GM20431 (cell line): ENCODE measurements around the gene ILDR2.

Experiments
- in situ Hi-C: fragments of 300-500 bp; cut with MseI, MboI; formaldehyde crosslinking; loops from one replicate; pipeline ENCODE4 v1.15.0; 2020; ENCODE audit warnings: low sequenced_read_pairs; ENCODE audit not compliant: unreplicated experiment

Gene ILDR2

DNA sequence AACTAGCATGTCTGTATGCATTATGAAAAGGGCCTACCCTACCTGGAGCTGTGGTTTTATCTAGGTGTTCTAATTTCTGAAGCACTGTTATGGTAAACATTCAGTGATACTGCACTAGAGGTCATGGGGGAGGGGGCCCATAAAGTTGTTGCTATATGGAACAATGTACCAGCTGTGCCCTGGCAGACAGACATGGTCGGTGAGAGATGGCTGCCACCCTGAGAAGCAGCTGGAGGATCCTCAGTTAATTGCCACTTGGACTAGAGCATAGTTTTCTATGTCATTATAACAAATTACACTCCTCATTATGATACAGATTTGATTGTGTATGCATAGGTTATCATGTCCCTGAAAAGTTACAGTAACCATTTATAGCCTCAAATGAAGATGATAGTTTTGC lies 45.4 kb downstream of the ILDR2 start:
- in situ Hi-C loops: no loop called here

DNA sequence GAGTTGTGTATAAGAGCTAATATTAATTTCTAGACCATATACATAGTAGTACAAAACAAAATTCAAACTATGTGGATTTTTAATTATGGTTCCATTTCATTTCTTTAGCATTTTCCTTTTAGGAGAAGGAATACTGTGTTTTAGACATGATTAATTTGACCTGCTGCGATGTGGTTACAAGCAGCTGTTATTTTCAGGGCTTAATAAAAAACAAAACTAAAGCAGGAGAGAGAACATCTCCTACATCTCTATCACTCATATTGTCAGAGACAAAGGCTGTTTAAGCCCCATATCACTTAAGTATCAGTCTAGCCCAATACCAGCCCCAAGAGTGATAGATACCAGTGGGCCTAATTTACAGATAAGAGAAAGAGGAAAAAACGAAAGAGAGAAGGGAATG lies 47.6 kb downstream of the ILDR2 start:
- in situ Hi-C loops: no loop called here

DNA sequence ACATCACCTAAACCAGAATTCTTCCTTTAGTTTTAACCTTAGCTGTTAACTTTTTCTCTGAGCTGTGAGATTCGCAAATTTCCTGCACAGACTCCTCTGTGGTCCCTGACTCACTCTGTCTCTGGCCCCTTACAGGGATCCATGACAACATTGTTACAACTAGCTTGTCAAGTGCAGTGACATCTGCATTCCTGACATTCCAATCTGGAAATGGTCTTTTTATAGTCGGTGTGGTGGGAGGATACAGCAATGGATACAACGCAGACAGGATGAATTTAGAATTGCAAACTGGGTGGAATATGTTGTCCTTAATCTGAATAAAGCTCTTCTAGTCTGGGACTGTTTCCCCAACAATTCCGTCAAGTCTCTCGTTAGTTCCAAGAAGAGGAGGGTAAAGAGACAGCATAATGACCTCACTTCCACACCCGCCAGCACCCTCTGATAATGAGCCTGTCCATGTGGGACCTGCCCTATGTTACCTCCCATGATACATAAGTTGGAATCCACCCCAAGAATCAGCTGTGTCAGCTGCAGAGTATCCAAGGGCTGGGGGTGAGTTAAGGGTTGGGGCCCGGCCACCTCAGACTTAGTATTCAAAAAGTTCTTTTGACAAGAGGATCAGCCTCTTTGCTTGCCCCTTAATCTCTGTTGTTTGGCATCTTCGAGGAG lies 49.4 kb downstream of the ILDR2 start:
- in situ Hi-C loops: no loop called here

DNA sequence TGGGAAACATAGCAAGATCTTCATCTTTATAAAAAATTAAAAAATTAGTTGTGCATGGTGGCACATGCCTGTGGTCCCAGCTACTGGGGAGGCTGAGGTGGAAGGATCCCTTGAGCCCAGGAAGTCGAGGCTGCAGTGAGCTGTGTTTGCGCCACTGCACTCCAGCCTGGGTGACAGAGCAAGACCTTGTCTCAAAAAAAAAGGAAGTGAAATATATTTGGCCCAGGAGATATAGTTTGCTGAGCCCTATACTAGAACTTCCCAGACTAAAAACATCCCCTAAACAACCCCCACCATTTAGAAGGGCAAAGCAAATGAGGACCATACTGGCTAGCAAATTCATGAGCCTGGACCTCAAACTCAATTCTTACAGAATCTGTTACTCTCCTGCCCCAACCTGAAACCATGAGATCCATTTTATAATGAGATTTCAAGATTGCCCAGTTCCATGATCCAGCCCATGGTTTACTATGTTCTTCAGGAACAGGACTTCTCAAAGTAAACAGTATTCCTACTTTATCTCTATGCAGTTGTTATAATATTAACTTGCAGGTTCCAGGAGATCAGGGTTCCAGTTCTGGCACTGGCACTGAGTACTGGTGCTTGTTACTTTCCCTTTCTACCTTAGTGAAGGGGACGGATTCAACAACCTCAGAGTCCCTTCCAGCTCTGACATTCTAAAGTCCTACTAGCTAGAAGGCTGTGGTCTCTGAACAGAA lies 50.4 kb downstream of the ILDR2 start:
- in situ Hi-C loops: no loop called here

DNA sequence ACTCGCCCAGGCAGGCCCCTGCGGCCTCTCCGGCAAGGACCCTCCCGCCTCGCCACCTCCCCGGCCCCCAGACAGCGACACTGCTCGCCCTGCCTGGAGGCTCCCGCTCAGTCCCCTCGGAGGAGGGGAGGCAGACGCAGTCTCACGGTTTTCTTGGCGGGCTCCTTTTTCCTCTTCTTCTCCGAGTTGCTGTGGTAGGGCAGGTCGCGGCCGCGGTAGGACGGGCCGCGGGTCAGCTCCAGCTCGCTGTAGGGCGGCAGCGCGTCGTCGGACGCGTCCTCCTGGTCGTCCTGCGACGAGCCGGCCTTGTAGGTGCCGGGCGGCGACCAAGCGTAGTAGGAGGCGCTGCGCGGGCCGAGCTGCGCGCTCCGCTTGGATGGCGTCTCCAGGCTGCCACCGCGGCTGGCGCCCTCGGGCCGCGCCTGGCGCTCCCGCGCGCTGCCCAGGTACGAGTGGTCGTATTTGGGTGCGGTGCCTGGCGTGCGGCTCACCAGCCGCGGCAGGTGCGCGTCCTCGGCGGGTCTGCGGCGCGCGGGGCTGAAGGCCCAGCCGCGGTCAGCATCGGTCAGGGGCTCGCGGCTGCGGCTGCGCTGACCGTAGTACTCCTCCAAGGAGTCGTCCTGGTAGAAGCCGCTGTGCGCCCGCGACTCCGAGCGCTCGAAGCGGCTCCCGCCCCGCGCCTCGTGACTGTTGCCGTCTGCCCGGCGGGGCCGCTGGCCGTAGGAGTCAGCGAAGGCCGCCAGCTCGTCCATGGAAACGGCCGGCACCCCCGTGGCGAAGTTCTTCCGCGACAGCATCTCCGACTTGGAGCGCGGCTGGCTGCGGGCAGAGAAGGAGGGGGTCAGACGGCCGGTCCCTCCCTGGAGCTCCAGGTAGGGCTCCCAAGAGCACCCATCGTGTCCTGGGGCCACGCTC lies 54.5 kb downstream of the ILDR2 start:
- in situ Hi-C loops: no loop called here

DNA sequence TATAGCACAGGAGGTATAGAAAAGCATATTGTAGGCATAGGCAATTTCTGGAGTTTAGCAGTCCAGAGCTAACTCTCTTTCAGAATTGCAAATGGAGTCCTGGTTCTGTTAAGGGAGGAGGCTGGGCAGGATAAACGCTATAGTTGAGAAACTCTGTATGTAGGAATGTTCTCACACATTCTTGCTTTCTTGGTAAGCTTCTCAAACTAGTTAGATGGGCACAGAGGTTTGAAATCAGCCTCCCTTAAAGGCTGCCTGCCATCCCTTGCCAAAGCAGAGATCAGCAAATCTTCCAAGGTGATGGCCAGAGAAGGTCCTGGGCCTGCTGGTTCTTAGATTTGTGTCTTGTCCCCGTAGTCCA lies 56.4 kb downstream of the ILDR2 start:
- in situ Hi-C loops: no loop called here

DNA sequence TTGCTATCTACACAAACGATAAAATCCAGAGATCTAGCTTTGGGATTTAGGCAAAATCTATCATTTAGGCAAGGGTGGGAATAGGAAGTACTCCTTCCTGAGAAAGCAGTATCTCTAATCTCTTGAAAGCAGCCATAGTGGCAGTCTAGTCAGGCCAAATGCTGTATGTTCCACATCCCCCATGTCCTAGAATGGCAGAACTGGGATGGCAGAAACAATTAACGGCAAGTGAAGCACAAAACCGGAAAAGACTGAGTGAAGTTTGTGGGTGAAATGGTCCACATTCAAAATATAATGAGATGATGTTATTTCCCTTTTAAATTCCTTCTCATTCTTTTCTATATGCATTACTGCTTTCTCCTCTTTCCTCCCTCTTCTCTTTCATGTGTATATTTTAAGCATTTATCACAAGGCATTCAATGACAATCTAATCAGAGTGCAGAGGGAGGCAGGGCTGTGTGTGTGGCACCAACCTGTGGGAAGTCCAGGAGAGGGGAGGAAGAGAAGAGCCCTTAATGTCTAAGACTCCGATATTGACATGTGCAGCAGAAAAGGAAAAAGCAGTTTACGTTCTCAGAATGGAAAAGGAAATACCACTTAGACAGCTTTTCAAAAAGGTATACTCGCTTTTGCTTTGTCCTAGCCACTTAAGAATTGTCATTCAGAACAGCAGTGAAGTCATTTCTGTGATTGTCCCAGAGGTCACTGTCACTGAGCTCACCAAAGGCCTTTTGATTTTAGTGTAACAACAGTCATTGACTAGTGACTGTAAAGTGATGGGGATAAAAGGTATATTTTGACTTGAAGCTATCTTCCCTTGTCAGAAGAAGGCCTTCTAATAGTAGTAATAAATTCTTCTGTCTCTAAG lies 57.0 kb downstream of the ILDR2 start:
- in situ Hi-C loops: no loop called here

DNA sequence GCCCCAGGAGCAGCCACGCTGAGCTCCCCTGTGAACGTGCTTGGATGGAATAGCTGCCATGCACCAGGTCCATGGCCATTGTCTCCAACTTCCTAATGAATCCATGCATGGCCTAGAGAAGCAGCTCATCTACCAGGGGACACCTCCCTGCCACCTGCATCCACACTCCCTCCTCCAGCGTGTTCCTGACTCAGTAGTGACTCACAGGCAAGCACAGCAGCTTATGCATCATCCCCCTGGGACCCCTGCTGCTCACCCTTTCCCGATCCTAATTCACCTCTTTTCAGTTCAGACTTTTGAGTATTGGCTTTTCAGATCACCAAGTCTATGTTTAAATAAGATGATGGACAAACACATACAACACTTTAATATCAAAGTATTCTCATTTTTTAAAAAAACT lies 59.4 kb downstream of the ILDR2 start:
- in situ Hi-C loops: no loop called here

DNA sequence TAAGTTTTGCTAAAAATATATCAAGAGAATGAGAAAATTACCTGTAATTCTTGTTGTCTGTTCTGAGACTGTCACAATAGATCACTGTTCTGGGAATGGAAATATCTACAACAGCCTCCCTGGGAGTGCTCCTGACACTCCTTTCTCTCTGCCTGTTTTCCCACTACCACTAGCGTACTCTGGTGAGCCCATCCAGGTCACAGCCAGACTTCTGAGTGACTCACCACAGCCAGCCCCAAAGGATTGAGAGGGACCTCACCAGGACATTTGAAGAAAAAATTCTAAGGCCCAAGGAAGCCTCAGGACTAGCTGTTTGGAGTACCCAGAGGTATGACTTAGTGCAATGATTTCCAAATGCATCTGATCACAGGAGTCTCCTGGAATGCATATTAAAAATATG lies 60.3 kb downstream of the ILDR2 start:
- in situ Hi-C loops: no loop called here

DNA sequence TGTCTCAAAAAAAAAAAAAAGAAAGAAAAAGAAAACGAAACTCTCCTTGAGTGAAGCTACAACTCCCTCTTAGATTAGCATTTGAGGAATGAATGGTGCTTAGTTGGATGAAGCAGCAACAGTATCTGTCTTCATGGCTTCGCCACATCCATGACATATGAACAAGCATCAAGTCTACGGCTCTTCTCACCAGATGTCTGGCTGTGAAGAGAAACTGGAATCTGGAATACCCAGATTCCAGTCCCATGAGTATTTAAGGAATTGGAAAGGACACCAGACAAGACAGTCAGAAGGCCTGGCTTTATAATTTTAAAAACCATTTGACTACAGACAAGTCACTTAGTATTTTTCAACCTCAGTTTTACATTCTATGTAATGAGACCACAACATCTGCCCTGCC lies 61.2 kb downstream of the ILDR2 start:
- in situ Hi-C loops: no loop called here

DNA sequence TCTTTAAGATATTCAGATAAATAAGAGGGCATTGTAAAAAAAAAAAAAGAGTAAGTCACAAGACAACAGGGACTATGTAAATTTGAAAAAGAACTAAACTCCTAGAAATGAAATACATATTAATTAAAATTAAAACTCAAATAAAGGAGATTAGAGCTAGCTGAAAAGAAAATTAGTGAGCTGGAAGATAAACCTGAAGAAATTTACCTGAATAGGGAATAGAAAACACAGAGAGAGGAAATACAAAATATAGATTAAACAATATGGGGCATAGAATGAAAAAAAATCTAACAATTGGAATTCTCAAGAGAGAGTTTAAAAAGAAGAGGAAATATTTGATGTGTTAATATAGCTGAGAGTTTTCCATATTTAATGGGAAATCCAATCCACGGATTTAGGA lies 63.7 kb downstream of the ILDR2 start:
- in situ Hi-C loops: no loop called here

DNA sequence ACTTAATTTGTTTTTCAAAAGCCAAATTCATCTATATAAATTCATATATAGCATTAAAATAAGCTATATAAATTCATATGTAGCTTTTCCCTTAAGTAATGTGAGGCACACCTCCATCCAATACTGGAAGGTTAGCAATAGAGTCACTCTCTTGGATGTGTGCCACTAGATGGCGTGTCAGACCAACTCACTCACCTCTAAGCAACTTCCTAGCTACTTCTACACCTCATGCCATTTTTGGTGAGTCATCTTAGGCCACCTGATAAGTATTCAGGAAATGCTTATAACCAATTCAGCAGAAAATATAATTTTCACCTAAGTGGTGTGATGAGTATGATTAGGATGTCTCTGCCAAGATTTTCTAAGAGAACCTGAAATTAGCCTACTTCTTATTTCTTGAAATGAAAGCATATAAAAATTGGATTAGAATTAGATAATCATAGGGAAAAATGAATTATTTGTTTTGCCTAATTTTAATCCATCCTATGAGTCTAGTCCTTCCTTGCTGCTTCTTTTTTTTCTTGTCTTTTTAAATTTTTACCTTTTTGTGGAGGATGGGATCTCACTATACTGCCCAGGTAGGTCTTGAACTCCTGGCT lies 64.8 kb downstream of the ILDR2 start:
- in situ Hi-C loops: no loop called here

DNA sequence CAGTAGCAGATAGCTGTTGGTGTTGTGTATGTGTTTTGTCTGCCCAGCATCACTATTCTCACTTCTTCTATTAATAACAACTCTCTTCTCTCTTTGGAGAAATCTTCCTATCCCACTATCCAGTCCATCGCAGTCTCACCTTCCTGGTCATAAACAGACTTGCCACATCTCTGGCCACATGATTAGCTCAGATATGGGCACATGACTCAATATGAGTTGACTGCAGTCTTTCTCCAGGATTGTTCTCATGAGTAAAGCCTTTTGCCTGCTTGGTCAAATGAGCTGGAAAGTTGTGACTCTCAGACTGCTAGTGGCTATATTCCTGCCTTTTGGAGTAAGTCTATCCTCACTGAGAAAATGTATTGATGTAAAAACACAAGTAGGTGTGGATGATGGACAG lies 66.4 kb downstream of the ILDR2 start:
- in situ Hi-C loops: loop anchor here (5.0 kb wide), 1 partner anchor 153 kb away; no protein-coding TSS in a partner anchor

DNA sequence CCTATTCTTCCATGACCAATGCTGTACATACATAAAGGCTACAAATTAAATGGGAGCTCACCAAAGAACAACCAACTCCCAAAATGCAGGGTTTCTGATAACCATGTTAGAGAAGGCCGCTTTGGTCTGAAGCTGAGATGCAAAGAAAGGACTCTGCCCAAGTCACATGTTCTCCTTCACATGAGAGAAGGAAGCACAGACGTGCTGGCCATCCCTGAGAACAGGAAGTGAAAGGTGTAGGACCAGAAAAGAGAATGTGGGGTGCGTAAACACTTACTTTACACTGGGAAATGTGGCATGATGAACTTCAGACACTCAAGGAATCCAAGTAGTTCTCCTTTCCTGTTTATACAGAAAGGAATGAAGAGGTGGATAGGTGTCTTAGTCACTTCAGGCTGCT lies 67.6 kb downstream of the ILDR2 start:
- in situ Hi-C loops: loop anchor here (5.0 kb wide), 1 partner anchor 155 kb away; no protein-coding TSS in a partner anchor

DNA sequence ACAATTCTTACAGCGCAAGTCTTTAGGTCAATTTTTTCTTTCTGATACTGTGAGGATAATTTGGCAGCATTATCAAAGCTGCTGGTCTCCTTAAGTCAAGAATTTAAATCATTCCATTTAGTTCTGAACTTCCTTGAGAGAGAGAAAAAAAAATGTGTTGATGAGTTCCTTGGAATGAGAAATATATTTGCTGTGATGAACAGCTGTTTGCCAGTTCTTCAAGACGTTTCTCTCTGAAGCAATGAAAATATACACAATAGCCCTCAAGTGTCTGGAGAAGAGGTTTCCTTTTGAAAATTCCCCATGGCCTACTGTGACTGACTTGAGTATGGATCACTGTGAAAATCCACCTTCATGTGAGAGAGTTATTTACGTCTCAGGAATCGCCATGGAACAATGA lies 68.3 kb downstream of the ILDR2 start:
- in situ Hi-C loops: loop anchor here (5.0 kb wide), 1 partner anchor 155 kb away; no protein-coding TSS in a partner anchor

DNA sequence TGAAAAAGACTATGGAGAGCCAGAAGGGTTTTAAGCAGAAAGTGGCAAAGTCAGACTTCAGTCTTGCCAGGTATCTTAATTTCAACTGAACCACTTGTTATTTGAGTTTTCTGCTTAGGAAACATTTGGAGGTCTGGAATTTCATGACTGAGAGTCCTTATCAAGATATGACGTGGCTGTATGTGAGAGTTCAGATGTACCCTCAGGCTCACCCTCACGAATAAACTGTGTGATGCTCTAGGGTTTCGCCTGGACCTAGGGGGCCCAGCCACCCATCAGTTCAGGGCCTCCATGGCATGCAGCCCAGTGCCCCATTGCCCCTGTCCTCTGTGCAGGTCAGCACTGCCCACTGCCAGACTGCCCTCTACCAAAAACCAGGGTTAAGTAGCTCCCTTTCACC lies 68.7 kb downstream of the ILDR2 start:
- in situ Hi-C loops: loop anchor here (5.0 kb wide), 1 partner anchor 156 kb away; no protein-coding TSS in a partner anchor

DNA sequence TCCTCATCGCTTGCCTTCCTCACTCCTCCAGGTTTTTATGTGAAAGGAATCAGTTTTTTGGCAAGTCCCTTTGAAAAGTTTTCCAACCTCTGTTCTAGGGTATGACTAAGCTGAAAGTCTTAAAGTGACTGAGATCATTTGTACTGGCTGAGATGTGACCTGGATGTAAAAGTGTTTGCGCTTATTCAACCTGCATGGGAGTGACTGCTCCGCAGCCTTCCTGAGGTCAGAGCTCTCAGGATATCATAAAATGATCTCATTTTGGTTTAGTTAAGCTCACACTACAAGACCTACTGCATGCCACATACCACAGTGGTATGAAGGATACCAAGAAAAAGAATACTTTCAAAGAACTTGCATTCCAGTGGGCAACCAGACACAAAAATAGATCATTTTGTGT lies 69.4 kb downstream of the ILDR2 start:
- in situ Hi-C loops: loop anchor here (5.0 kb wide), 1 partner anchor 156 kb away; no protein-coding TSS in a partner anchor

DNA sequence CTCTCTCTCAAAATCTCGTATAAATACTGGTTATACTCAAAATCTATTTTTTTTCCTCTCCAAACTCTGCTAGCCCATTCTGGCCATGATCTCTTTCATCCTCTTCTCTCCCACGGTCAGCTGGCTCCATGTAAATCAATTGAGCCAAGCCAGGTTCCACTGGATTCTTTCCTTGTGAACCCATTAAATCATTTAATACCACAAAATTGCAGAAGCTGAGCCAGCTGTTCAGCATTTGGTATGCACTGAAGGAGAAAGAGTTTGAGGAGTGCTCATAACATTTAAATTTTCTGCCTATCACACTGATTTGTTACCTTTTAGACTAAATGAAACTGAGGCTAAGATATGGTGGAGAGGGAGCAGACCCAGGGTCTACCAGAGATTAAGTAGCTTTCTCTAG lies 70.2 kb downstream of the ILDR2 start:
- in situ Hi-C loops: loop anchor here (5.0 kb wide), 1 partner anchor 157 kb away; no protein-coding TSS in a partner anchor

DNA sequence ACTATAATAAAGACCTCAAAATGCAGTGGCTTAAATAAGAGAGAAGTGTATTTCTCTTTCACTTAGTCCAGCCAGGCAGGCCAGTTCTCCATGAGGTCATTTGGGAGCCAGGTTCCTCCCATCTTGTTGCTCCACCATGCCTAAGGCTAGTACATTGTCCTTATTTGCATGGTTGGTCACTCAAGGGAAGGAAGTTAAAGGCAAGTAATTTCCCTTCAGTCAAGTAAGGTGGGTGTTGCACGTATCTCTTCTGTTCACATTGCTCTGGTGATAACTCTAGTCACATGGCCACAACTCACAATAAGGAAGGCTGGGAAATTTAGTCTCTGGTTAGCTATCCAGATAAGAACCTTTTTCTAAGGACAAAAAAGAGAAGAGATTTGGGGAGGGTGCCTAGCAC lies 72.1 kb downstream of the ILDR2 start:
- in situ Hi-C loops: no loop called here
